ENCODE results near the gene C11orf86. TPM values are rescaled to one million over a fixed set of nuclear protein-coding genes. Genes with fewer than 3 reads are reported as not detected.

Gene C11orf86
- total RNA-seq, 2 experiments from 2014 or later = not detected

GRCh38 chr11:66932543-66932942 is 42.6 kb upstream of the C11orf86 start:
- no peaks in the 10 kb centered on the region for H4K20me1 ChIP-seq (ENCODE audit: insufficient read depth, low read length)
- intact Hi-C loops (cut with micrococcal nuclease; ENCODE audit: unreplicated experiment) = no loop called here
- no peaks in the 10 kb centered on the region for H3K9me3 ChIP-seq (ENCODE audit: low read length)
- CTCF ChIA-PET (ENCODE audit: unreplicated experiment) = no interaction called here
- TF ChIP-seq EZH2phosphoT487 (IDR thresholded peaks at IDR 0.05; ENCODE audit: borderline replicate concordance, low read depth, low read length) (no peak), CTCF (conservative IDR thresholded peaks at IDR 0.05; ENCODE audit: low read length) (no peak)
- no peak overlapping the region for H2AFZ ChIP-seq (ENCODE audit: low read length)
- H3K4me3 ChIP-seq (ENCODE audit: low read depth, low read length, poor library complexity, severe bottlenecking) = no peak overlapping the region
- no peak for DNase-seq (ENCODE audit: low spot score)
- POLR2A ChIA-PET = no interaction called here
- H3K27ac ChIP-seq (ENCODE audit: low read depth, low read length, poor library complexity, severe bottlenecking) = no peak overlapping the region
- H3K79me2 ChIP-seq (ENCODE audit: insufficient read depth, low read depth, low read length) = no peaks in the 10 kb centered on the region
- H3K36me3 ChIP-seq (ENCODE audit: insufficient read depth, low read length) = no peaks in the 10 kb centered on the region
- no peaks in the 10 kb centered on the region for H3K9me2 ChIP-seq (ENCODE audit: insufficient read depth, low read length)
- no TSS peak for BruUV-seq (replicated peaks)
- H3K4me1 ChIP-seq (ENCODE audit: insufficient read depth, low read length, poor library complexity, severe bottlenecking) = no peaks in the 10 kb centered on the region
- no peak overlapping the region for H3K4me2 ChIP-seq (ENCODE audit: low read length)

- Histone ChIP-seq H3K27ac (ENCODE audit: low read depth, low read length, poor library complexity, severe bottlenecking) (no peak overlapping the region), H4K20me1 (ENCODE audit: insufficient read depth, low read length) (no peaks in the 10 kb centered on the region), H3K36me3 (ENCODE audit: insufficient read depth, low read length) (no peaks in the 10 kb centered on the region), H3K9me3 (ENCODE audit: low read length) (no peaks in the 10 kb centered on the region), H3K4me3 (ENCODE audit: low read depth, low read length, poor library complexity, severe bottlenecking) (no peak overlapping the region), H3K79me2 (ENCODE audit: insufficient read depth, low read depth, low read length) (no peaks in the 10 kb centered on the region), H3K9me2 (ENCODE audit: insufficient read depth, low read length) (no peaks in the 10 kb centered on the region), H3K4me1 (ENCODE audit: insufficient read depth, low read length, poor library complexity, severe bottlenecking) (no peaks in the 10 kb centered on the region), H2AFZ (ENCODE audit: low read length) (no peak overlapping the region), H3K4me2 (ENCODE audit: low read length) (no peak overlapping the region)
- DNase-seq (ENCODE audit: low spot score) = no peak
- intact Hi-C loops (cut with micrococcal nuclease; ENCODE audit: unreplicated experiment) = no loop called here
- no peak for TF ChIP-seq CTCF (conservative IDR thresholded peaks at IDR 0.05; ENCODE audit: low read length)
- ChIA-PET CTCF (ENCODE audit: unreplicated experiment) (no interaction called here), POLR2A (interaction anchor here (0.6 kb wide), 1 partner anchor 75 kb away, joined by 3 read pairs; no protein-coding TSS in a partner anchor)
- no TSS peak for BruUV-seq (replicated peaks)
Measured at GRCh38 chr11:66933531-66933930, 41.6 kb upstream of the C11orf86 start.

GRCh38 chr11:66934950-66935779 is 39.9 kb upstream of the C11orf86 start:
- no peaks in the 10 kb centered on the region for H3K79me2 ChIP-seq (ENCODE audit: insufficient read depth, low read depth, low read length)
- H2AFZ ChIP-seq (ENCODE audit: low read length) = no peak overlapping the region
- no TSS peak for BruUV-seq (replicated peaks)
- H3K4me3 ChIP-seq (ENCODE audit: low read depth, low read length, poor library complexity, severe bottlenecking) = no peak overlapping the region
- no peaks in the 10 kb centered on the region for H3K4me1 ChIP-seq (ENCODE audit: insufficient read depth, low read length, poor library complexity, severe bottlenecking)
- H3K4me2 ChIP-seq (ENCODE audit: low read length) = no peak overlapping the region
- TF ChIP-seq EZH2phosphoT487 (IDR thresholded peaks at IDR 0.05; ENCODE audit: borderline replicate concordance, low read depth, low read length) = no peak
- TF ChIP-seq CTCF (conservative IDR thresholded peaks at IDR 0.05; ENCODE audit: low read length) = no peak
- H3K27ac ChIP-seq (ENCODE audit: low read depth, low read length, poor library complexity, severe bottlenecking) = no peak overlapping the region
- H3K36me3 ChIP-seq (ENCODE audit: insufficient read depth, low read length) = no peaks in the 10 kb centered on the region
- CTCF ChIA-PET (ENCODE audit: unreplicated experiment) = no interaction called here
- no peaks in the 10 kb centered on the region for H3K9me2 ChIP-seq (ENCODE audit: insufficient read depth, low read length)
- POLR2A ChIA-PET = interaction anchor here (0.6 kb wide), 1 partner anchor 112 kb away, joined by 3 read pairs; no protein-coding TSS in a partner anchor
- intact Hi-C loops (cut with micrococcal nuclease; ENCODE audit: unreplicated experiment) = no loop called here
- DNase-seq (ENCODE audit: low spot score) = no peak
- no peaks in the 10 kb centered on the region for H4K20me1 ChIP-seq (ENCODE audit: insufficient read depth, low read length)
- no peaks in the 10 kb centered on the region for H3K9me3 ChIP-seq (ENCODE audit: low read length)

Data from OCI-LY7 (cell line).